Peyer's patch (tissue), 4 donors: ENCODE results near the gene NQO2. TPM values are rescaled to one million over a fixed set of nuclear protein-coding genes. Genes with fewer than 3 reads are reported as not detected.
"Not testable (repeated sequence)": the region's sequence is repeated elsewhere in the genome, so short reads cannot be mapped to it uniquely, and the experiment has no call there.

Experiments used
- DNase-seq, 3 donors: peaks; one replicate each; pipeline ENCODE4 v3.0.0-alpha.2; 2017 to 2019
- H3K27ac ChIP-seq, 4 donors: fragments of 200-600 bp; sonication (generic); one replicate each; pipeline ENCODE4 v1.5.1; 2016 to 2019
- H3K27me3 ChIP-seq, 2 donors: fragments of 200-600 bp; sonication (generic); one replicate each; pipeline ENCODE4 v1.5.1; 2019
- H3K36me3 ChIP-seq, 3 donors: fragments of 200-600 bp; sonication (generic); one replicate each; pipeline ENCODE4 v1.5.1; 2016 to 2019
- H3K4me1 ChIP-seq, 4 donors: fragments of 200-600 bp; sonication (generic); one replicate each; pipeline ENCODE4 v1.5.1; 2016 to 2019
- H3K4me3 ChIP-seq, 4 donors: fragments of 200-600 bp; sonication (generic); 1 replicate in 3 of 4; 2 replicates in 1 of 4; pipeline ENCODE4 v1.5.1; 2016 to 2019; ENCODE audit warnings: mild to moderate bottlenecking in 1 of 4
- H3K9me3 ChIP-seq, 4 donors: fragments of 200-600 bp; sonication (generic); one replicate each; pipeline ENCODE4 v1.5.1; 2016 to 2019; ENCODE audit warnings: mild to moderate bottlenecking in 1 of 4
- CTCF ChIP-seq, 6 experiments: fragments of 450-650 bp in 4 of 6; fragments of 200-600 bp in 2 of 6; sonication (generic) in 1 of 6; IDR thresholded peaks; one replicate each; pipeline ENCODE4 v1.5.1; 2017 to 2019; ENCODE audit warnings: antibody characterized with exemption in 6 of 6, mild to moderate bottlenecking in 3 of 6, moderate library complexity in 1 of 6
- POLR2A ChIP-seq, 2 donors: fragments of 450-650 bp; IDR thresholded peaks; one replicate each; pipeline ENCODE4 v1.5.1; 2017; ENCODE audit warnings: antibody characterized with exemption in 2 of 2, mild to moderate bottlenecking in 2 of 2, moderate library complexity in 2 of 2
- total RNA-seq, 4 donors: library from RNA; depleted of rRNA; stranded (reverse); fragments of >200 nt; gene quantifications; one replicate each; pipeline ENCODE4 v1.1.0, GENCODE V29; 2016

The NQO2 gene
- total RNA-seq, 4 donors from 2014 or later = 22.1 to 60.8 (median 29.3) TPM

- Histone ChIP-seq H3K9me3 (no peaks in the 10 kb centered on the region), H3K4me3 (no peak overlapping the region), H3K27me3 (no peaks in the 10 kb centered on the region), H3K27ac (no peak overlapping the region), H3K36me3 (no peaks in the 10 kb centered on the region), H3K4me1 (peaks cover 0 to 4% (median 0%) of the 10 kb centered on the region in 4 donors)
- TF ChIP-seq POLR2A (IDR thresholded peaks at IDR 0.05) (no peak), CTCF (IDR thresholded peaks at IDR 0.05) (no peak)
- DNase-seq = no peak
Observed at GRCh38 chr6:3057063-3057770, 57.5 kb downstream of the NQO2 start.

- Histone ChIP-seq H3K27me3 (no peaks in the 10 kb centered on the region), H3K4me1 (peaks cover 0 to 4% (median 0%) of the 10 kb centered on the region in 4 donors), H3K36me3 (no peaks in the 10 kb centered on the region), H3K4me3 (no peak overlapping the region), H3K27ac (no peak overlapping the region), H3K9me3 (no peaks in the 10 kb centered on the region)
- DNase-seq = no peak
- no peak for TF ChIP-seq CTCF (IDR thresholded peaks at IDR 0.05)
- TF ChIP-seq POLR2A (IDR thresholded peaks at IDR 0.05) = no peak
Observed at GRCh38 chr6:3058957-3059356, 59.3 kb downstream of the NQO2 start.

- H3K9me3 ChIP-seq, DNase-seq: not testable (repeated sequence)
Observed at GRCh38 chr6:3060092-3060491, 60.4 kb downstream of the NQO2 start.

GRCh38 chr6:3061501-3061941 is 61.8 kb downstream of the NQO2 start:
- H3K9me3 ChIP-seq = no peaks in the 10 kb centered on the region
- no peak overlapping the region for H3K4me3 ChIP-seq
- no peak overlapping the region for H3K27ac ChIP-seq
- no peaks in the 10 kb centered on the region for H3K27me3 ChIP-seq
- peaks cover 0 to 5% (median 0%) of the 10 kb centered on the region in 4 donors for H3K4me1 ChIP-seq
- DNase-seq = no peak
- H3K36me3 ChIP-seq = no peaks in the 10 kb centered on the region
- TF ChIP-seq CTCF (IDR thresholded peaks at IDR 0.05) = no peak
- TF ChIP-seq POLR2A (IDR thresholded peaks at IDR 0.05) = no peak

More at GRCh38 chr6:3060092-3060491, 60.4 kb downstream of the NQO2 start:
- H3K4me1 ChIP-seq, H3K27me3 ChIP-seq, H3K4me3 ChIP-seq, H3K36me3 ChIP-seq, H3K27ac ChIP-seq: not testable (repeated sequence)

GRCh38 chr6:3063340-3063732 is 63.6 kb downstream of the NQO2 start:
- not testable (repeated sequence) for DNase-seq

GRCh38 chr6:3063733-3064700 is 64.3 kb downstream of the NQO2 start:
- Histone ChIP-seq H3K36me3 (no peaks in the 10 kb centered on the region), H3K27me3 (no peaks in the 10 kb centered on the region), H3K4me3 (peak overlapping the region; percentile 56 to 79 (median 74)), H3K4me1 (peaks cover 0 to 14% (median 0%) of the 10 kb centered on the region in 4 donors), H3K9me3 (no peaks in the 10 kb centered on the region), H3K27ac (peak overlapping the region; percentile 88 to 98 (median 92))
- TF ChIP-seq CTCF (IDR thresholded peaks at IDR 0.05) (peak in 3 of 6 experiments; percentile 17 to 27 (median 24)), POLR2A (IDR thresholded peaks at IDR 0.05) (peak; percentile 99 to 100)
- DNase-seq = peak; percentile 88 to 98 (median 98)

More at GRCh38 chr6:3063340-3063732, 63.6 kb downstream of the NQO2 start:
- Histone ChIP-seq H3K27ac (peak overlapping the region; percentile 88 to 98 (median 92)), H3K4me3 (peak overlapping the region; percentile 56 to 79 (median 74)), H3K4me1 (peaks cover 0 to 14% (median 0%) of the 10 kb centered on the region in 4 donors)
- not testable (repeated sequence) for H3K9me3 ChIP-seq, H3K36me3 ChIP-seq, H3K27me3 ChIP-seq
